Type B pancreatic cell (in vitro differentiated cells): ENCODE measurements around the gene PLCXD1. TPM values are rescaled to one million over a fixed set of nuclear protein-coding genes. Genes with fewer than 3 reads are reported as not detected.

Experiments
- DNase-seq: peaks from one replicate; pipeline ENCODE4 v3.0.0; 2021; ENCODE audit warnings: mixed read lengths; ENCODE audit not compliant: unreplicated experiment; ENCODE audit errors: extremely low spot score
- H3K27ac Mint-ChIP-seq: 2 replicates; pipeline ENCODE4 v1.8.0; 2021; ENCODE audit warnings: mild to moderate bottlenecking, mixed read lengths
- H3K27me3 Mint-ChIP-seq: 2 replicates; pipeline ENCODE4 v1.8.0; 2021; ENCODE audit warnings: mixed read lengths
- H3K36me3 Mint-ChIP-seq: 2 replicates; pipeline ENCODE4 v1.8.0; 2021; ENCODE audit warnings: mixed read lengths
- H3K4me1 Mint-ChIP-seq: one replicate; pipeline ENCODE4 v1.8.0; 2021; ENCODE audit warnings: mixed read lengths; ENCODE audit not compliant: unreplicated experiment
- H3K4me3 Mint-ChIP-seq: 2 replicates; pipeline ENCODE4 v1.8.0; 2021; ENCODE audit warnings: mild to moderate bottlenecking, mixed read lengths
- H3K9me3 Mint-ChIP-seq: 2 replicates; pipeline ENCODE4 v1.8.0; 2021; ENCODE audit warnings: mixed read lengths
- CTCF ChIP-seq: fragments of 200-600 bp; sonication (generic); conservative IDR thresholded peaks from 2 replicates; pipeline ENCODE4 v1.5.0; 2021; ENCODE audit warnings: antibody characterized with exemption, mild to moderate bottlenecking
- total RNA-seq: library from RNA; stranded (reverse); gene quantifications from 2 replicates; pipeline ENCODE4 v1.2.1, GENCODE V29; 2021; ENCODE audit warnings: low replicate concordance

PLCXD1 gene
- total RNA-seq, 1 donor from 2014 or later = 54.8 TPM

GRCh38 chrX:291411-291901 lies 10.3 kb downstream of the PLCXD1 start:
- no peak overlapping the region for H3K4me3 Mint-ChIP-seq
- H3K27me3 Mint-ChIP-seq = no peaks in the 10 kb centered on the region
- no peak for TF ChIP-seq CTCF
- no peaks in the 10 kb centered on the region for H3K9me3 Mint-ChIP-seq
- no peak for DNase-seq
- no peaks in the 10 kb centered on the region for H3K4me1 Mint-ChIP-seq
- no peak overlapping the region for H3K27ac Mint-ChIP-seq
- peaks cover 12% of the 10 kb centered on the region for H3K36me3 Mint-ChIP-seq

- Mint-ChIP-seq H3K4me3 (no peak overlapping the region), H3K36me3 (peaks cover 11% of the 10 kb centered on the region), H3K9me3 (no peaks in the 10 kb centered on the region), H3K27ac (no peak overlapping the region), H3K27me3 (no peaks in the 10 kb centered on the region), H3K4me1 (no peaks in the 10 kb centered on the region)
- no peak for TF ChIP-seq CTCF
- no peak for DNase-seq
Measured at GRCh38 chrX:292900-293897, 12.0 kb downstream of the PLCXD1 start.

- DNase-seq = no peak
- no peak overlapping the region for H3K4me3 Mint-ChIP-seq
- H3K36me3 Mint-ChIP-seq = peaks cover 15% of the 10 kb centered on the region
- H3K9me3 Mint-ChIP-seq = no peaks in the 10 kb centered on the region
- no peak for TF ChIP-seq CTCF
- no peak overlapping the region for H3K27ac Mint-ChIP-seq
- no peaks in the 10 kb centered on the region for H3K4me1 Mint-ChIP-seq
- no peaks in the 10 kb centered on the region for H3K27me3 Mint-ChIP-seq
Measured at GRCh38 chrX:295136-295535, 14.0 kb downstream of the PLCXD1 start.

- no peak for TF ChIP-seq CTCF
- no peaks in the 10 kb centered on the region for H3K27me3 Mint-ChIP-seq
- H3K36me3 Mint-ChIP-seq = peaks cover 15% of the 10 kb centered on the region
- no peak overlapping the region for H3K4me3 Mint-ChIP-seq
- DNase-seq = no peak
- no peaks in the 10 kb centered on the region for H3K4me1 Mint-ChIP-seq
- no peak overlapping the region for H3K27ac Mint-ChIP-seq
- H3K9me3 Mint-ChIP-seq = no peaks in the 10 kb centered on the region
Measured at GRCh38 chrX:298993-299392, 17.8 kb downstream of the PLCXD1 start.

GRCh38 chrX:300334-300733 lies 19.2 kb downstream of the PLCXD1 start:
- Mint-ChIP-seq H3K4me1 (no peaks in the 10 kb centered on the region), H3K27ac (no peak overlapping the region), H3K36me3 (peaks cover 23% of the 10 kb centered on the region), H3K4me3 (no peak overlapping the region), H3K27me3 (no peaks in the 10 kb centered on the region), H3K9me3 (no peaks in the 10 kb centered on the region)
- no peak for DNase-seq
- no peak for TF ChIP-seq CTCF
